Prostate gland (tissue), 2 donors: ENCODE data around the gene PNLIPRP1. TPM values are rescaled to one million over a fixed set of nuclear protein-coding genes. Genes with fewer than 3 reads are reported as not detected.
A peak's percentile ranks its signal among the peaks of the same experiment; 100 is the strongest.

Experiments
- DNase-seq: peaks from one replicate; pipeline ENCODE4 v3.0.0-alpha.2; 2019; ENCODE audit warnings: low spot score
- H3K27ac ChIP-seq, 2 donors: fragments of 200-600 bp; sonication (generic); 2 replicates each; pipeline ENCODE4 v1.5.1; 2017 to 2019
- H3K27me3 ChIP-seq: fragments of 200-600 bp; sonication (generic); replicated peaks from 2 replicates; pipeline ENCODE4 v1.5.1; 2019; ENCODE audit not compliant: insufficient read depth
- H3K36me3 ChIP-seq, 2 donors: fragments of 200-600 bp; sonication (generic); 1 replicate in 1 of 2; 2 replicates in 1 of 2; pipeline versions ENCODE4 v1.5.1 to v1.8.1; 2017 to 2019
- H3K4me1 ChIP-seq: fragments of 200-600 bp; sonication (generic); replicated peaks from 2 replicates; pipeline ENCODE4 v1.5.1; 2019
- H3K4me3 ChIP-seq, 2 donors: fragments of 200-600 bp; sonication (generic); 2 replicates each; pipeline ENCODE4 v1.5.1; 2017 to 2019
- H3K9me3 ChIP-seq: fragments of 200-600 bp; sonication (generic); 2 replicates; pipeline ENCODE4 v1.5.1; 2017
- POLR2A ChIP-seq: fragments of 450-650 bp; IDR thresholded peaks from one replicate; pipeline ENCODE4 v1.6.1; 2016; ENCODE audit warnings: antibody characterized with exemption, mild to moderate bottlenecking
- POLR2AphosphoS5 ChIP-seq: sonication (generic); formaldehyde crosslinking; IDR thresholded peaks from one replicate; pipeline ENCODE4 v1.6.1; 2017; ENCODE audit warnings: antibody characterized with exemption
- WGBS: methylation state at CpG from one replicate; pipeline ENCODE4 v1.1.5; 2018; 5-methylcytosine and 5-hydroxymethylcytosine counted together
- intact Hi-C: fragments of 100-400 bp; cut with DNase I; formaldehyde crosslinking; loops from one replicate; pipeline ENCODE4 v1.14.2; 2022
- total RNA-seq, 2 donors: library from RNA; depleted of rRNA; stranded (reverse); fragments of >200 nt; gene quantifications; one replicate each; pipeline ENCODE4 v1.1.0, GENCODE V29; 2016
- TF ChIP-seq, protein P1 (sequence below), 4 experiments: fragments of 200-600 bp in 2 of 4; fragments of 450-650 bp in 2 of 4; sonication (generic) in 2 of 4; IDR thresholded peaks; 1 replicate in 3 of 4; 2 replicates in 1 of 4; pipeline ENCODE4 v1.5.1; 2016 to 2019; ENCODE audit warnings: antibody characterized with exemption in 4 of 4, mild to moderate bottlenecking in 2 of 4, moderate library complexity in 2 of 4

PNLIPRP1 gene
- total RNA-seq, 2 donors from 2014 or later = not detected

GRCh38 chr10:116626815-116627214 lies 36.1 kb downstream of the PNLIPRP1 start:
- Histone ChIP-seq H3K4me3 (no peak overlapping the region), H3K36me3 (no peaks in the 10 kb centered on the region), H3K9me3 (no peaks in the 10 kb centered on the region), H3K27ac (no peak overlapping the region), H3K4me1 (no peaks in the 10 kb centered on the region), H3K27me3 (no peaks in the 10 kb centered on the region)
- TF ChIP-seq POLR2A (no peak), POLR2AphosphoS5 (no peak)
- TF ChIP-seq, protein P1, sequence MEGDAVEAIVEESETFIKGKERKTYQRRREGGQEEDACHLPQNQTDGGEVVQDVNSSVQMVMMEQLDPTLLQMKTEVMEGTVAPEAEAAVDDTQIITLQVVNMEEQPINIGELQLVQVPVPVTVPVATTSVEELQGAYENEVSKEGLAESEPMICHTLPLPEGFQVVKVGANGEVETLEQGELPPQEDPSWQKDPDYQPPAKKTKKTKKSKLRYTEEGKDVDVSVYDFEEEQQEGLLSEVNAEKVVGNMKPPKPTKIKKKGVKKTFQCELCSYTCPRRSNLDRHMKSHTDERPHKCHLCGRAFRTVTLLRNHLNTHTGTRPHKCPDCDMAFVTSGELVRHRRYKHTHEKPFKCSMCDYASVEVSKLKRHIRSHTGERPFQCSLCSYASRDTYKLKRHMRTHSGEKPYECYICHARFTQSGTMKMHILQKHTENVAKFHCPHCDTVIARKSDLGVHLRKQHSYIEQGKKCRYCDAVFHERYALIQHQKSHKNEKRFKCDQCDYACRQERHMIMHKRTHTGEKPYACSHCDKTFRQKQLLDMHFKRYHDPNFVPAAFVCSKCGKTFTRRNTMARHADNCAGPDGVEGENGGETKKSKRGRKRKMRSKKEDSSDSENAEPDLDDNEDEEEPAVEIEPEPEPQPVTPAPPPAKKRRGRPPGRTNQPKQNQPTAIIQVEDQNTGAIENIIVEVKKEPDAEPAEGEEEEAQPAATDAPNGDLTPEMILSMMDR (IDR thresholded peaks at IDR 0.05) = no peak
- DNase-seq = no peak
- intact Hi-C loops = no loop called here
- WGBS = 80% methylated on average over 9 of the region's 9 CpGs

- no peaks in the 10 kb centered on the region for H3K9me3 ChIP-seq
- intact Hi-C loops = no loop called here
- no peak for TF ChIP-seq POLR2A
- TF ChIP-seq, protein P1 (IDR thresholded peaks at IDR 0.05) = peak in 2 of 4 experiments; percentile 28 to 52
- H3K36me3 ChIP-seq = no peaks in the 10 kb centered on the region
- H3K27ac ChIP-seq = no peak overlapping the region
- WGBS = 8% methylated on average over 40 of the region's 49 CpGs
- DNase-seq = no peak
- H3K27me3 ChIP-seq = no peaks in the 10 kb centered on the region
- H3K4me3 ChIP-seq = peak overlapping the region in 1 of 2 donors; percentile 7
- H3K4me1 ChIP-seq = no peaks in the 10 kb centered on the region
Measured at GRCh38 chr10:116627386-116627933, 36.7 kb downstream of the PNLIPRP1 start.

- TF ChIP-seq, protein P1 (IDR thresholded peaks at IDR 0.05) = no peak
- no peak for TF ChIP-seq POLR2A
- TF ChIP-seq POLR2AphosphoS5 = no peak
- WGBS = 81% methylated on average over 4 of the region's 4 CpGs
- no peak overlapping the region for H3K27ac ChIP-seq
- H3K36me3 ChIP-seq = no peaks in the 10 kb centered on the region
- no peaks in the 10 kb centered on the region for H3K4me1 ChIP-seq
- no peaks in the 10 kb centered on the region for H3K9me3 ChIP-seq
- no peak overlapping the region for H3K4me3 ChIP-seq
- DNase-seq = no peak
- intact Hi-C loops = no loop called here
- H3K27me3 ChIP-seq = no peaks in the 10 kb centered on the region
Measured at GRCh38 chr10:116629340-116629739, 38.6 kb downstream of the PNLIPRP1 start.

DNA sequence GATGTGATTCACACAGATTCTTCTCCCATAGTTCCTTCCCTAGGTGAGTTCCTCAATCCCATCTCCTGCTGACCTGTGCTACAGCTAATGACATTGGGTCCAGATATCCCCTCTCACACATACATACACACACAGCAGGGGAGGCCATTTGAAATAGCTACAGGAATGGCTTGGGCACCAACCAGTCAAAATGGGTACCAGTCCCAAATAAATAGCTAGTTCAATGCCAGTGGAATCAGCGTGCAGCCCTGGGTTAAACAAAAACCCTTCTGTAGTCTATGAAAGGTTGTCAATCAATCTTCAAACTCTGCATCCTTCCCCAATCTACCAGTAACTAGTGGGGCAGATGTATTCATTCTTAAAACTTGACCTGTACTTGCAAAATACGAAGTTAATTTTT lies 39.3 kb downstream of the PNLIPRP1 start:
- 78% methylated on average over 2 of the region's 2 CpGs for WGBS
- intact Hi-C loops = no loop called here

DNA sequence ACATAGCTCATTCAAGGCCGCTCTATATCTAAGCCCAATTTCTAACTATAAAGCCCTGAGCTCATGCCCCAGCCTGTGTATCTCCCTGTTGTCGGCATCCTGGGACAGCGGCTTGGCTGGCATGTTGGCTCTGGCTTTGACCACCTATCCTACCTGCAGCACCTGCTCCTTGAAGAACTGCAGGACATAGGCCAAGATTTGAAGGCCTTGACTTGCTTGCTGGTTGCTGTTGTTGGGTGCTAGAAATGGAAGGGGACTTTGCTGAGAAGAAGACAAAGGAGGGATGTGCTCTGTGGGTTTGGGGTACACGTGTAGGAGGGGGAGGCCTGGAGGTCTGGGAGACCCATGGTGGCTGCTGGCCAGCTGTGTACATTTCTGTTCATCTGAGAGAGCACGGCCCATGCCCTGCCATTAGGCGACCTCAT lies 41.1 kb downstream of the PNLIPRP1 start:
- Histone ChIP-seq H3K36me3 (no peaks in the 10 kb centered on the region), H3K27ac (no peak overlapping the region), H3K4me3 (no peak overlapping the region), H3K4me1 (no peaks in the 10 kb centered on the region), H3K9me3 (no peaks in the 10 kb centered on the region), H3K27me3 (no peaks in the 10 kb centered on the region)
- DNase-seq = no peak
- WGBS = 82% methylated on average over 6 of the region's 6 CpGs
- intact Hi-C loops = no loop called here
- TF ChIP-seq POLR2AphosphoS5 = no peak
- TF ChIP-seq POLR2A = no peak
- TF ChIP-seq, protein P1 (IDR thresholded peaks at IDR 0.05) = no peak

More for the DNA sequence above, 39.3 kb downstream of the PNLIPRP1 start:
- Histone ChIP-seq H3K27ac (no peak overlapping the region), H3K27me3 (no peaks in the 10 kb centered on the region), H3K36me3 (no peaks in the 10 kb centered on the region), H3K4me1 (no peaks in the 10 kb centered on the region), H3K4me3 (no peak overlapping the region), H3K9me3 (no peaks in the 10 kb centered on the region)
- no peak for TF ChIP-seq POLR2A
- TF ChIP-seq, protein P1 (IDR thresholded peaks at IDR 0.05) = no peak
- TF ChIP-seq POLR2AphosphoS5 = no peak
- DNase-seq = no peak
